Endothelial cell of umbilical vein (primary cell): Measurements from ENCODE around the gene CDCA5.

Experiments used
- CTCF ChIP-seq, 2 donors: IDR thresholded peaks; 1 replicate in 1 of 2; 2 replicates in 1 of 2; pipeline ENCODE4 v1.5.1; 2011; ENCODE audit warnings: low read length in 2 of 2, mild to moderate bottlenecking in 2 of 2, moderate library complexity in 2 of 2, control low read depth in 1 of 2, inconsistent platforms in 1 of 2, low read depth in 1 of 2; ENCODE audit not compliant: insufficient read depth in 1 of 2; ENCODE audit errors: extremely low read depth in 1 of 2
- EZH2 ChIP-seq: IDR thresholded peaks from 2 replicates; pipeline ENCODE4 v1.6.1; 2012; ENCODE audit warnings: borderline replicate concordance, low read depth, mild to moderate bottlenecking, moderate library complexity, low read length, inconsistent platforms; ENCODE audit not compliant: severe bottlenecking
- FOS ChIP-seq: IDR thresholded peaks from 2 replicates; pipeline ENCODE4 v1.6.1; 2011; ENCODE audit warnings: mild to moderate bottlenecking, low read length, moderate library complexity, borderline replicate concordance; ENCODE audit not compliant: insufficient read depth
- GATA2 ChIP-seq: IDR thresholded peaks from 2 replicates; pipeline ENCODE4 v1.7.0; 2011; ENCODE audit warnings: low read depth, mild to moderate bottlenecking, moderate library complexity, mixed read lengths, low read length; ENCODE audit not compliant: insufficient read length, insufficient read depth
- JUN ChIP-seq: IDR thresholded peaks from 2 replicates; pipeline ENCODE4 v1.6.1; 2011; ENCODE audit warnings: borderline replicate concordance, low read depth; ENCODE audit not compliant: insufficient read length, insufficient read depth
- MAX ChIP-seq: IDR thresholded peaks from 2 replicates; pipeline ENCODE4 v1.6.1; 2011; ENCODE audit not compliant: insufficient read depth, insufficient read length
- MYC ChIP-seq: IDR thresholded peaks from one replicate; pipeline ENCODE4 v1.6.1; 2011; ENCODE audit warnings: mild to moderate bottlenecking, low read depth, low read length
- POLR2A ChIP-seq: IDR thresholded peaks from 2 replicates; pipeline ENCODE4 v1.6.1; 2012; ENCODE audit warnings: low read depth, mild to moderate bottlenecking, control low read depth, low read length
- POLR2AphosphoS5 ChIP-seq: IDR thresholded peaks from 2 replicates; pipeline ENCODE4 v1.6.1; 2012; ENCODE audit warnings: low read depth, mild to moderate bottlenecking, control low read depth, low read length, moderate library complexity; ENCODE audit not compliant: insufficient read depth

DNA sequence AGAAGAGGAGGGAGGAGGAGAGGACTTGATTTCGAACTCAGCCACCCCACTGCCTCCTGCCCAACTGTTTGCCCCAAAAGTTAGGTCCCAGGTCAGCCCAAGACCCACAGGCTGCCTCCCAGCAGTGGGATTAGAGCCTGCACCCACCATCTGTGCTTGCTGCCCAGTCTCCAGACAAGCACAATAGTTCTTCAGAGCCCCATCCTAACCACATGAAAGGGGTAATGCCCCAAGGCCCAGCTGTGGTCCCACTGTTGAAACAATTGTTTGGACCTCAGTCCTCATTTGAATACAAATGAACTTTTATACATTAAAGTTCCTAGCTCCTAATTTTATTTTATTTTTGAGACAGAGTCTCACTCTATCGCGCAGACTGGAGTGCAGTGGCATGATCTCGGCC, 6.8 kb upstream of the CDCA5 start:
- TF ChIP-seq CTCF (IDR thresholded peaks at IDR 0.05; ENCODE audit: extremely low read depth in 1 of 2, insufficient read depth in 1 of 2, low read depth in 1 of 2, low read length in 2 of 2): no peak
- TF ChIP-seq POLR2A: no peak
- TF ChIP-seq POLR2AphosphoS5: no peak
- no peak for TF ChIP-seq JUN
- no peak for TF ChIP-seq MAX
- TF ChIP-seq MYC: no peak
- no peak for TF ChIP-seq EZH2
- TF ChIP-seq GATA2: no peak
- no peak for TF ChIP-seq FOS
